Heart right ventricle (tissue), 16 donors: ENCODE results near the gene MSMB. TPM values are rescaled to one million over a fixed set of nuclear protein-coding genes. Genes with fewer than 3 reads are reported as not detected.

ENCODE experiments used
- ATAC-seq, 8 donors: fragments of 200-7000 bp; cut with Tn5 transposase; one replicate each; pipeline ENCODE4 v1.9.1; 2020; ENCODE audit warnings: mild to moderate bottlenecking in 8 of 8, moderate library complexity in 8 of 8, moderate number of reproducible peaks in 1 of 8
- DNase-seq, 2 donors: peaks; one replicate each; pipeline ENCODE4 v3.0.0-alpha.2; 2020
- H3K27ac ChIP-seq, 10 donors: fragments of 200-600 bp; sonication (generic) in 2 of 10; one replicate each; pipeline versions ENCODE4 v1.5.0 to v1.8.0; 2020 to 2022; ENCODE audit warnings: mild to moderate bottlenecking in 3 of 10
- H3K27me3 ChIP-seq, 7 donors: fragments of 200-600 bp; one replicate each; pipeline ENCODE4 v1.8.0; 2021 to 2022; ENCODE audit warnings: mild to moderate bottlenecking in 2 of 7
- H3K36me3 ChIP-seq, 9 donors: fragments of 200-600 bp; sonication (generic) in 1 of 9; one replicate each; pipeline versions ENCODE4 v1.5.0 to v1.8.0; 2020 to 2022; ENCODE audit warnings: mild to moderate bottlenecking in 2 of 9
- H3K4me1 ChIP-seq, 9 donors: fragments of 200-600 bp; sonication (generic) in 1 of 9; one replicate each; pipeline versions ENCODE4 v1.5.0 to v1.8.0; 2020 to 2022; ENCODE audit warnings: mild to moderate bottlenecking in 4 of 9
- H3K4me3 ChIP-seq, 10 donors: fragments of 200-600 bp; sonication (generic) in 2 of 10; one replicate each; pipeline versions ENCODE4 v1.5.0 to v1.8.0; 2020 to 2022; ENCODE audit warnings: mild to moderate bottlenecking in 7 of 10, moderate library complexity in 2 of 10
- H3K9me3 ChIP-seq, 11 donors: fragments of 200-600 bp in 10 of 11; sonication (generic) in 2 of 11; one replicate each; pipeline versions ENCODE4 v1.5.0 to v1.8.0; 2013 to 2022; ENCODE audit warnings: mild to moderate bottlenecking in 2 of 11, control low read depth in 1 of 11, moderate library complexity in 1 of 11
- WGBS, 2 donors: extraction: QIAGEN DNeasy Blood & Tissue Kit; methylation state at CpG; one replicate each; pipeline ENCODE4 v1.1.7; 2013; ENCODE audit warnings: inconsistent platforms in 1 of 2; 5-methylcytosine and 5-hydroxymethylcytosine counted together
- intact Hi-C, 10 donors: fragments of 100-400 bp; cut with DNase I; formaldehyde crosslinking; loops; one replicate each; pipeline versions ENCODE4 v1.11.1 to v1.14.2; 2022
- polyA plus RNA-seq, 2 donors: library from polyadenylated mRNA; stranded (reverse); fragments of 200-250 nt; gene quantifications; one replicate each; pipeline ENCODE4 v1.2.3, GENCODE V29; 2013
- total RNA-seq, 10 donors: library from RNA; stranded (reverse); fragmentation: NEBNext Ultra II Directional in 3 of 10; extraction: Animal tissue kit (Norgen Biotek cat#: 25700) in 3 of 10; gene quantifications; one replicate each; pipeline versions ENCODE4 v1.2.1 to v1.2.4, GENCODE V29; 2021 to 2023
- TF ChIP-seq, protein P1 (sequence below), 9 donors: fragments of 200-600 bp; sonication (generic) in 2 of 9; IDR thresholded peaks; one replicate each; pipeline versions ENCODE4 v1.5.0 to v1.8.0; 2021 to 2022; ENCODE audit warnings: antibody characterized with exemption in 9 of 9, mild to moderate bottlenecking in 5 of 9, moderate library complexity in 1 of 9
- donor health status: Arrhythmogenic right ventricular cardiomyopathy.
- donor health status: ischemic (EF 13 %, LVEDD 7.1; RV severe dilation, severe dysfunction).
- donor health status: healthy with polysubstance abuse.
- donor health status: DM: no; HTN: yes; CAD: no.
- donor health status: DM: no; HTN: no; CAD: no.
- donor health status: ischemic (EF 25% LVEDD 6.9; RV normal size, moderate dysfunction).
- donor health status: ischemic (EF 25% LVEDD 5.7; RV mildly dilated, moderate dysfunction).
- donor health status: healthy.
- donor health status: DM: yes; HTN: yes; CAD: no.
- donor health status: Ischemic cardiomyopathy.
- donor health status: ischemic (EF 35%, LVEDD 5.7; RV mildly dilated, moderate dysfunction).
- donor health status: nonischemic (EF 11% LVEDD 7.7; RV severe dilation, severe dysfunction).
- donor health status: DM: yes; HTN: yes; CAD: no.
- donor health status: PGD.
- donor health status: ischemic (EF 29% LVEDD 5.4; RV normal size, mild dysfunction).
- donor health status: nonischemic (EF 23%, LVEDD 6.1; RV moderate dilation, normal function).

The MSMB gene
- total and polyA plus RNA-seq, 12 donors, result not detected

- 1% methylated on average over 49 of the region's 49 CpGs for WGBS, 2 donors
- intact Hi-C loops, result loop anchor here in 3 of 10 donors (5.0 to 10.0 kb wide), 2 partner anchors 46 to 48 kb away; partner anchors contain the start of gene TIMM23 (in 2 of the 3)
- H3K4me3 ChIP-seq, result peak overlapping the region; percentile 41 to 77 (median 63)
- TF ChIP-seq, protein P1, sequence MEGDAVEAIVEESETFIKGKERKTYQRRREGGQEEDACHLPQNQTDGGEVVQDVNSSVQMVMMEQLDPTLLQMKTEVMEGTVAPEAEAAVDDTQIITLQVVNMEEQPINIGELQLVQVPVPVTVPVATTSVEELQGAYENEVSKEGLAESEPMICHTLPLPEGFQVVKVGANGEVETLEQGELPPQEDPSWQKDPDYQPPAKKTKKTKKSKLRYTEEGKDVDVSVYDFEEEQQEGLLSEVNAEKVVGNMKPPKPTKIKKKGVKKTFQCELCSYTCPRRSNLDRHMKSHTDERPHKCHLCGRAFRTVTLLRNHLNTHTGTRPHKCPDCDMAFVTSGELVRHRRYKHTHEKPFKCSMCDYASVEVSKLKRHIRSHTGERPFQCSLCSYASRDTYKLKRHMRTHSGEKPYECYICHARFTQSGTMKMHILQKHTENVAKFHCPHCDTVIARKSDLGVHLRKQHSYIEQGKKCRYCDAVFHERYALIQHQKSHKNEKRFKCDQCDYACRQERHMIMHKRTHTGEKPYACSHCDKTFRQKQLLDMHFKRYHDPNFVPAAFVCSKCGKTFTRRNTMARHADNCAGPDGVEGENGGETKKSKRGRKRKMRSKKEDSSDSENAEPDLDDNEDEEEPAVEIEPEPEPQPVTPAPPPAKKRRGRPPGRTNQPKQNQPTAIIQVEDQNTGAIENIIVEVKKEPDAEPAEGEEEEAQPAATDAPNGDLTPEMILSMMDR (IDR thresholded peaks at IDR 0.05), result peak in 7 of 9 donors; percentile 11 to 59 (median 44)
- H3K27ac ChIP-seq, result peak overlapping the region; percentile 70 to 94 (median 86)
- no peaks in the 10 kb centered on the region for H3K27me3 ChIP-seq
- DNase-seq (peak; percentile 93), ATAC-seq (peak; percentile 95 to 97 (median 96))
- H3K36me3 ChIP-seq, result peaks cover 0 to 11% (median 0%) of the 10 kb centered on the region in 9 donors
- peaks cover 21 to 98% (median 88%) of the 10 kb centered on the region in 9 donors for H3K4me1 ChIP-seq
- no peaks in the 10 kb centered on the region for H3K9me3 ChIP-seq
Measured at GRCh38 chr10:46022978-46023702, 22.9 kb downstream of the MSMB start.

GRCh38 chr10:46020344-46020657, 25.8 kb downstream of the MSMB start:
- DNase-seq (no peak), ATAC-seq (peak in 3 of 8 donors; percentile 15 to 41 (median 35))
- WGBS, 2 donors, result 37 to 45% methylated on average over 3 of the region's 3 CpGs
- peak overlapping the region in 6 of 10 donors; percentile 21 to 77 (median 68) for H3K4me3 ChIP-seq
- peaks cover 0 to 24% (median 0%) of the 10 kb centered on the region in 9 donors for H3K36me3 ChIP-seq
- no peaks in the 10 kb centered on the region for H3K27me3 ChIP-seq
- intact Hi-C loops, result loop anchor here in 3 of 10 donors (5.0 to 10.0 kb wide), 2 partner anchors 43 to 46 kb away; partner anchors contain the start of gene TIMM23 (in 2 of the 3)
- H3K27ac ChIP-seq, result peak overlapping the region; percentile 44 to 94 (median 82)
- TF ChIP-seq, protein P1 (IDR thresholded peaks at IDR 0.05), result no peak
- peaks cover 11 to 98% (median 81%) of the 10 kb centered on the region in 9 donors for H3K4me1 ChIP-seq
- no peaks in the 10 kb centered on the region for H3K9me3 ChIP-seq

GRCh38 chr10:46019569-46020343, 26.3 kb downstream of the MSMB start:
- H3K9me3 ChIP-seq, result no peaks in the 10 kb centered on the region
- H3K4me3 ChIP-seq, result peak overlapping the region in 6 of 10 donors; percentile 21 to 77 (median 68)
- peaks cover 0 to 29% (median 3%) of the 10 kb centered on the region in 9 donors for H3K36me3 ChIP-seq
- intact Hi-C loops, result loop anchor here in 3 of 10 donors (5.0 to 10.0 kb wide), 2 partner anchors 42 to 45 kb away; partner anchors contain the start of gene TIMM23 (in 2 of the 3)
- 38 to 42% methylated on average over 7 of the region's 7 CpGs for WGBS, 2 donors
- TF ChIP-seq, protein P1 (IDR thresholded peaks at IDR 0.05), result no peak
- DNase-seq, result peak in 1 of 2 donors; percentile 54
- H3K4me1 ChIP-seq, result peaks cover 5 to 98% (median 76%) of the 10 kb centered on the region in 9 donors
- no peaks in the 10 kb centered on the region for H3K27me3 ChIP-seq
- peak; percentile 38 to 71 (median 56) for ATAC-seq
- H3K27ac ChIP-seq, result peak overlapping the region; percentile 44 to 94 (median 82)

- DNase-seq (peak in 1 of 2 donors; percentile 19), ATAC-seq (peak in 2 of 8 donors; percentile 22 to 30)
- Histone ChIP-seq H3K4me1 (peaks cover 5 to 93% (median 70%) of the 10 kb centered on the region in 9 donors), H3K9me3 (no peaks in the 10 kb centered on the region), H3K27ac (peak overlapping the region in 9 of 10 donors; percentile 44 to 94 (median 84)), H3K4me3 (peak overlapping the region in 5 of 10 donors; percentile 21 to 77 (median 64)), H3K27me3 (no peaks in the 10 kb centered on the region), H3K36me3 (peaks cover 0 to 35% (median 9%) of the 10 kb centered on the region in 9 donors)
- WGBS, 2 donors, result 37 to 59% methylated on average over 3 of the region's 3 CpGs
- intact Hi-C loops, result no loop called here
- TF ChIP-seq, protein P1 (IDR thresholded peaks at IDR 0.05), result no peak
Measured at GRCh38 chr10:46019177-46019528, 26.9 kb downstream of the MSMB start.
